Measurements from ENCODE around the gene CC2D2A.
"Not testable (repeated sequence)": the region's sequence is repeated elsewhere in the genome, so short reads cannot be mapped to it uniquely, and the experiment has no call there.

Gene CC2D2A

DNA sequence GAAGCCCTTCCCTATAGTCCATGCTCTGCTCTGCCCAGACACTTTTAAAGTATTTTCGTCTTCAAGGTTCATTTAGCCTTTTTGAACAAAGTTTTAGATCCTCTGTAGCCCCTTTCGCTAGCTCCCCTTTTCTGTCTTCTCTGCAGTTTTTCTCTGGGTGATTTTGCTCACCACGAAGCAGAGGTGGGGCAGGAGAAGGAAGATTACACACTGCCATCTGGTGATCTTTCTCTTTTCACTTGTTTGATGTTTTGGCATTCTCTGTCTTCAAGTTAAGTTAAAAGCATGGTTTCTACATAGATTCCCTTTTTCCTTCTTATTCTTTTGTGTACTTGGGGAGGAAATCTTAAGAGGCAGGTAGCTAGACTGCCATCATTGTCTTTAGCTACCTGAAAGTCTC, 43.9 kb downstream of the CC2D2A start:
- DNase-seq (ENCODE audit: low read depth in 2 of 3, low spot score in 2 of 3): no peak

DNA sequence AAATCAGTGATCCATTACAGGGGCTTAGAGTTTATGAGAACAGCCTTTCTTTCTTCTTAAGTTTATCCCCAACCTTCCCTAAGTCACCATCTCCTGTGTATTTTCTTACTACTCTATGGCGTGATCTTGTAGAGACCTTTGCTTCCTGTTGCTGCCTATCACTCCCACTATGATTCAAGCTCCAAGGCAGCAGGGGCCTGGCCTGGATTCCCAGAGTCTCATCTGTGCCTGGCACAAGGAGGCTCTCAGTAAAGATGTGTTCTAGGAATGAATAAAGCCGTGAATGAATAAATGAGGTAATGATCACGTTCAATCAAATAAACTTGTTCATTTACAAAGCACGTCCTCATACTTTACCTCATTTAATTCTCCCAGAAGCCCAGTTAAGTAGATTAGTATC, 45.4 kb downstream of the CC2D2A start:
- no peak for DNase-seq (ENCODE audit: low read depth in 2 of 3, low spot score in 2 of 3)

DNA sequence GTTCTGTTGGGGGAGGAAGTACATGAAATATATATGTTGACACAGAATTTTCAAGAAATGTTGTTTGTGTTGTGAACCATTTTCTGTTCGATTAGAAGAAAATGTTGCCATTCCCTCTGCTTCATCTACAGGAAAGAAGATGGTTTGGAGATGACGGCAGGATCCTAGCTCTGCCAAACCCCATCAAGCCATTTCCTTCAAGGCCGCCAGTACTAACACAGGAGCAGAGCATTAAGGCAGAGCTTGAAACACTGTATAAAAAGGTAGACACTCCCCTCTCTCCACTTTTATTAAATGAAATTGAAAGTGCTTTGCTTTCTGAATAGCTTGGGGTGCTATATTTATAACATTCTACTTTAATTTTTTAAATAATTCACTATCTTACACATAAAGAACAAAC, 46.8 kb downstream of the CC2D2A start:
- no peak for DNase-seq (ENCODE audit: low read depth in 2 of 3, low spot score in 2 of 3)

DNA sequence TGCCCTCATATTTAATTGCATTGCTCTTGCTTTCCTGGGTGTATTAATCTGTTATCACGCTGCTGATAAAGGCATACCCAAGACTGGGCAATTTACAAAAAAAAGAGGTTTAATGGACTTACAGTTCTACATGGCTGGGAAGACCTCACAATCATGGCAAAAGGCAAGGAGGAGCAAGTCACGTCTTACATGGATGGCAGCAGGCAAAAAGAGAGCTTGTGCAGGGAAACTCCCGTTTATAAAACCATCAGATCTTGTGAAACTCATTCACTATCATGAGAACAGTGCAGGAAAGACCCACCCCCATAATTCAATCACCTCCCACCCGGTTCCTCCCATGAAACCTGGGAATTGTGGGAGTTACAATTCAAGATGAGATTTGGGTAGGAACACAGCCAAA, 48.0 kb downstream of the CC2D2A start:
- not testable (repeated sequence) for DNase-seq (ENCODE audit: low read depth in 2 of 3, low spot score in 2 of 3)

DNA sequence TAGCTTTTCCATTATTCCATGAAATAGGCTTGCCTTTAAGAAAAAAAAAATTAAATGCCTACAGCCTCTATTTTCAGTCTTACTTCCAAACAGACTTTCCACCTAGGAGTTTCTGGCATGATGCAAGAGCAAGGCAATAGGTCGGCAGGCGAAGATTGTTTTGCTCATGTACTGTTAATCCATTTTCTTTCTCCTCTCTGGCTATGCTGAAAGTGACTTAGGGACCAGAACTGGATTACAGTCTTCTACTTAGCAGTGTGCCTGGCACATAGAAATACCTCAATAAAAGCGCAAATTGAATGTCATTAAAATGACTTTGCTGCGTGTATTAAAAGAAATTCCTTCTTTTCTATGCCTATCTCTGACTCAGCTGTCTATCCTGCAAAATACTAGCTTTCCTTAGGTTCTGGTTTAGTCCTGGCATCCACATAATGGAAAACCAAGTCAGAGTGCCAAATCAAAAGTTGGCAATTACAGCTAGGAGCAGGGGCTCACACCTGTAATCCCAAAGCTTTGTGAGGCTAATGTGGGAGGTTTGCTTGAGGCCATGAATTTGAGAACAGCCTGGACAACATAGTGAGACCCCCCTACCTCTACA, 51.9 kb downstream of the CC2D2A start:
- DNase-seq (ENCODE audit: low read depth in 2 of 3, low spot score in 2 of 3): no peak

DNA sequence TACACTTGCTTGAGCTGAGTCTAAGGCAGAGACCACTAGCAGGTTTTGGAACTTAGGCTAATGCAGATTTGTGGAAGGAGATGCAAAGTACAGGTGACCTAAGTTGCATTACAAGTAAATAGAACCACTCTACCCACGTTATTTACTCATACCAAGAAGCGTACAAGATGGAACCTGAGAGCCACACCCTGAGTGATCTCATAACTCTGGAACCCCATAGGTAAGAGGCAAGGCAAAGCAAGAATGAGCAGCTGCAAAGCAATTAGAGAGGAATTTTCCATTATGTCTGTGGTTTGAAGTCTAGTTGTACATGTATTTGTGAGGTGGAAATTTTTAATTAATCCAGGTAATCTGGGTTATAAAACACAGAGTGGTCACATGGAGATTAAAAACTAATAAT, 55.4 kb downstream of the CC2D2A start:
- DNase-seq (ENCODE audit: low read depth in 2 of 3, low spot score in 2 of 3): no peak

DNA sequence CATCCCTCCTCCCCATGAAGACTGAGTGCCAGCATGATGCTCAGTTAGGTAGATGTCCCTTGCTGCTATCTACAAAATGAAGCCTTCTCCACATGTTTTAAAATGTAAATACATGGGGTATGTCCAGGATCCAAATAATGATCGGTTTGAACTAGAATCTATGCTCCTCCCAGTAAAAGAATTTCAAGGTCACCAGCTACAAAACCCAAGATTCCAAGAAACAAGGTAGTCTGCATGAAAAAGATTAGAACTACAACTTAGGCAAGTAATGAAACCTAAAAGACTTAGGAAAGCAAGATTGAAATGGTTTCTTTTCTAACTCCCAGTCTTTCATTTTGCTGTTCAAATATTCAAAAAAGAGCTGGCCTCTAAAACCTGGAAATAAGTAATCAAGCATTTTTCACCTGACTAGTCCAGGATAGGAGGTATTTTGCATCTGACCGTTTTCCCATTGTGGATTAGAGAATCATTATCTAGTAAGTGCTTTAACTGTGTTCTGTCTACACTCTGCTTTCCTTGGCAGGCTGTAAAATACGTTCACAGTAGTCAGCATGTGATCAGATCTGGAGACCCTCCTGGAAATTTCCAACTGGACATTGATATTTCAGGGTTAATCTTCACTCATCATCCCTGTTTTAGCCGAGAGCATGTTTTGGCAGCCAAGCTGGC, 57.4 kb downstream of the CC2D2A start:
- no peak for DNase-seq (ENCODE audit: low read depth in 2 of 3, low spot score in 2 of 3)

DNA sequence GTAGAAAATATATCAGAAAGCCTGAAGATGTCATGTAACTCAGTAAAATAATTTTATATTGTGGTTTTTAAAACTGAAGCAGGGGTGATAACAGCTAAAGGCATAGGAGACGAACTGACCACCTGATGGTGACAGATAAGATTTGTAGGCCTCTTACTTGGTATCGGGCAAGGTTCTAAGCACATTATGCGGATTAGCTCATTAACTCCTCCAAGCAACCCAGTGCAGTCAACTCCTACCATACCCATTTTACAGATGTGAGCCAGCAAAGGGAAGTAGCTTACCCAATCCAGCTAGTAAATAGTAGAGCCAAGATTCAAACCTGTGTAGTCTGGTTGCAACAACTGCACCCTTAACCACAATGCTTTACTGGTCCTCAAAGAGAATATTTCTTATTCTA, 62.1 kb downstream of the CC2D2A start:
- no peak for DNase-seq (ENCODE audit: low read depth in 2 of 3, low spot score in 2 of 3)

DNA sequence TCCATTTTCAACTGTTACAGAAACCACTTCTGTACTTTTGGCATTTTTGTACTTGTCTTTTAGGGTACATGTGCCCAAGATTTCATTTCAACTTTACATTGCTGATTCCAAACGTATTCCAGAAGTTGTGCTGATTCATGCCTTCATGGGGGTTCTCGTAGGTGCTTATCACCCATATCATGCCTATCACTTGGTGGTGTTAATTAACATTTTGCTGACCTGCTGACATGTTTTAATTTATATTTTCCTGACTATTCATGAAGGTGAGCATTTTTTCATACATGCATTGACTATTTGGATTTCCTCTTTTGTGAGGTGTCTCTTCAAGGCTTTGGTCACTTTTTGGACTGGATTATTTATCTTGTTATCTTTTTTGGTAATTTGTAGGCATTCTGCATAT, 64.1 kb downstream of the CC2D2A start:
- no peak for DNase-seq (ENCODE audit: low read depth in 2 of 3, low spot score in 2 of 3)

DNA sequence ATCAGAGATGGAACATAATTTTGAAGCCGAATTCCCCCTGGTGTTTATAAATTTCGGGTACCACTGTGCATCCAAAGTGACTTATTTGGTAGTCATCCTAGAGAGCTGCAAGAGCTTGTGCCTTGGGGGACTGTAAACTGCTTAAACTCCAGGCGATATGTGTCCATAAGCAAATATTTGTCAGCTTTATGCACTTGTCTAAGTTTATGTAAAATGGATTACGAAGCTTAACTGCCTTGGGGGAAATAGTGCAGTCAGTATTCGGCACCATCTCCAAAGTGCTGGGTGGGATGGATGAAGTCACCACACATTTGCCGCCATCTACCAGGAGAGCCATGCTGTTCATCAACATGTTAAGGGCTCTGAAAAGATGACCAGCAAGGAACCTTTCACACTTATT, 65.9 kb downstream of the CC2D2A start:
- DNase-seq (ENCODE audit: low read depth in 2 of 3, low spot score in 2 of 3): no peak

DNA sequence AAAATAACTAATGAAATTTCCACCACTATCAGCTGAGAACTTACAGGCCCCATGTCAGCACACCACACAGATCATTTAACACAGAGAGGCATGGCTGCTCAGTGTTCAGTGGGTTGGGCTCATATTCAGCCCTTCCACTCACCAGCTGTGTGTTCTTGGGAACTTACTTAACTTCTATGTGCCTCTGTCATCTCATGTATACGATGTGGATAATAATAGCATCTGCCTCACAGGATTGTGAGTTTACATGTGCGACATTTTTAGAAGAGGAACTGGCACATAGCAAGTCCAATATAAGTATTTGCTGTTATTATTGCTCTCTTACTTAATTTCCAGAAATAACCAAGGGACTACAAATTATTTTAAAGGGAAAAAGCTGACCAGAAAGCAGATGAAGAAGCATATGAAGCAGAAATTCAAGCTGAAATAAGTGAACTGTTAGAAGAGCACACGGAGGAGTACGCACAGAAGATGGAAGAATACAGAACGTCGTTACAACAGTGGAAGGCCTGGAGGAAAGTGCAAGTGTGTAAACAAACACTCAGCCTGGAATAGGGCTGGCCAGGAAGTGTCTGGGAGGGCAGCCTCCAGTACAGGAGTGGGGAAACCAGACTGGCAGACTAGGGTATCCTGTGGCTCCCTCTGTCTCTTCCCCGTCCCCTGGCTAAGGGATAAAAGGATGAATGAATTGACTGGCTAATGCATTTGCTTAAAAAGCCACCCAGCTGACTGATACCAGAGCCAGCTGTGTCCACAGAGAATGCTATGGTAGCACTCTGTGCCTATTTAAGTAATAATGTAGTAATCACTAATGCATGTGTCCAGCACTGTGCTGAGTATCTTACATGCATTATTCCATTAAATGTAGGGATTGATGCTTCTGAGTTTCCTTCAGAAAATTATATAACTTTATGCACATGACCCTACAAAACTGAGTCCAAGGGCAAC, 67.1 kb downstream of the CC2D2A start:
- DNase-seq (ENCODE audit: low read depth in 2 of 3, low spot score in 2 of 3): no peak

DNA sequence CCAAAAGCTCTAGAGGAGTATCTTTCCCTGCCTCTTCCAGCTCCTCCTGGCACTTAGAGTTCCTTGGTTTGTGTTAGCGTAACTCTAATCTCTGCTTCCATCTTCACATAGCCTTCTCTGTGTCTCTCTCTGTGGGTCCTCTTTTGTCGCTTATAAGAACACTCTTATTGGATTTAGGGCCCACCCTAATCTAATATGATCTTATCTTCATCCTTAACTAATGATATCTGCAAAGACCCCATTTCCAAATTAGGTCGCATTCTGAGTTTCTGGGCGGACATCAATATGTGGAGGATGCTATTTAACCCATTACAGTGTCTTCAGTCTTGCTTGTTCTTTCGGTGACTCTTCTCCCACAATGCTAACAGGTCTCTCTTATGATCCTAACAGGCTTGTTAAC, 72.3 kb downstream of the CC2D2A start:
- DNase-seq (ENCODE audit: low read depth in 2 of 3, low spot score in 2 of 3): no peak

DNA sequence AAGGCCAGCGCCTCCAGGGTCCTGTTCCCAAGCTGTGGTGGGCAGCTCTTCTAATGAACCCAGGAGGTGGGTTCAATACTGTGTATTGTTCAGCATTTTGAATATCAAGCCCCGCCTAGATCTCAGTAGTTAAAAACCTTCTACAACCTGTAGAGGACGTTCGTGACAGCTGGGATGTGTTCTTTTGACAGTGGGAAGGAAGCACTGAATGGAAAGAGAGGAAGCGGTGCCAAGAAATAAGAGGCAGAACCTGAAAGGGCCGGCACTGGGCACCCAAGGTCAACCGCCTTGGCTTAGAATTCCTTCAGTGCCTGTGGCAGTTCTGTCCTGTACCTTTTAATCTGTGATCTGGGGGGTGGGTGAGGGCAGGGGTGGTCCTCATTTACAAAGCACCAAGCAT, 73.1 kb downstream of the CC2D2A start:
- no peak for DNase-seq (ENCODE audit: low read depth in 2 of 3, low spot score in 2 of 3)

DNA sequence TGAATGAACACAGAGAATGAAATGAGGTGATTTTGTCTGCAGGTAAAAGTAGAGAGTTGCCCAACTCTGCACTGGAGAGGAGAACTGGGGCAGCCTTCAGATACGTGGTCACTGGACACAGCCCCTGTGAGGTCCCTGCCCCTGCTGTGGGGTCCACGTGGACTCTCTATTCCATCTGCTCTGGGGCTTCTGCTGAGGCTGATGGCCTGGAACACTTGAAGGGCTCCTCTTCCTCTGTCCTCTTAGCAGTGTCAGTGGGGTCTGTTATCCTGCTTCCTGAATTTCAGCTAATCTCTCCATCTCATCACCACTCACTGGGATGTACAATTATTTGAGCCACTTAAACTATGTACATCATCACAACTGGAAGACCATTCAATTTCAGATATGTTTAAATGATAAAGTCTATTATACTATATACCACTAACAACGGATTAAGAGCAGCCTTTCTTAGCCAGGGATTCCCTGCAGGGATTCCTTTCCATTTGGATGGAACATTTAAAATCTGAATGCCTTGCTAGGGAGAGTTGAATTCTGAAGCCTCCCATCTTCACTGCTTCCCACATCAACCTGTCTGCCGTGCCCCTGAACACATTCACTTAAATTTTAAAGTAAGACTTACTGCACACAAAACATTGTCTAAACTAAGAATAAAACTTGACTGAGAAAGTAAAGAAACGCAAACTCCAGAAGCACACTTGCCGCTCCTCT, 74.0 kb downstream of the CC2D2A start:
- DNase-seq (ENCODE audit: low read depth in 2 of 3, low spot score in 2 of 3): no peak

DNA sequence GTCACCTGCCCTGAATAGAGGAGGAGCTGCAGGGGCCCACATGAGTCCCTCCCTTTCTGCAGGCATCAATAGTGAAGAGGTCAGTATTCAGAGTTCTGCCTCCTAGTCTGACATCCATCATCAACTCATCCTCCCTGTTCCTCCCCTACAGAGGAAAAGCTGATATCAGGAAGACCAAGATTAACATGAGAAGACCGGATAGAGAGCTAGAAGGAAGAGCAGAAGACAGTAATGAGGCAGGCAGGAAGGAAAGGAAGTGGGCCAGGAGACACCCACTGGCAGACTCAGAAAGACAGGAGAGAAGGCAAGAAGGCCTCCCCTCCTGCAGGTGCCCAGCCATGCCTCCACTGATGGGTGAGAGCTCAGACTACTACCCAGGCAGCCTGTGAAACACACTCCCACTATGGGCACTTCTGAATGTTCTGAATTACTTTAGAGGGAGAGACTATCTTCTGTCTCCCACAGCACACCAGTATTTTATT, 74.6 kb downstream of the CC2D2A start:
- no peak for DNase-seq (ENCODE audit: low read depth in 2 of 3, low spot score in 2 of 3)

DNA sequence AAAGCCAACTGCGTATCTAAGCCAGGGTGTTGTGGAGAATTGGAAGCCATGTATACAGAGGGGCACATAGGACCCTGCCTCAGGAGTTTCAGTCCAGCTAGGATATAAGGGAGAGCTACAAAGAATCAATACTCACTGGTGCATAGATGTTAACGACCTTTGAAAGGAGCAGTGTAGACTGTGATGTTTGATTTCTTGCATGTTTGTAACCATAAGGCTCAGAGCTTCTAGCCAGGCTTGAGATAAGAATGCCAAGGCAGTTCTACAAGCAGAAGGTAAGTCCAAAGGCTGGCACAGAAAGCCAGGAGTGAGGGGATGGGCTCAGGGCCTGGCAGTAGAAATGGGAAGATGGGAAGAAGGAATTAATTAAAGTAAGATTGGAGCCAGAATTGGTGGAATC, 75.7 kb downstream of the CC2D2A start:
- DNase-seq (ENCODE audit: low read depth in 2 of 3, low spot score in 2 of 3): no peak

DNA sequence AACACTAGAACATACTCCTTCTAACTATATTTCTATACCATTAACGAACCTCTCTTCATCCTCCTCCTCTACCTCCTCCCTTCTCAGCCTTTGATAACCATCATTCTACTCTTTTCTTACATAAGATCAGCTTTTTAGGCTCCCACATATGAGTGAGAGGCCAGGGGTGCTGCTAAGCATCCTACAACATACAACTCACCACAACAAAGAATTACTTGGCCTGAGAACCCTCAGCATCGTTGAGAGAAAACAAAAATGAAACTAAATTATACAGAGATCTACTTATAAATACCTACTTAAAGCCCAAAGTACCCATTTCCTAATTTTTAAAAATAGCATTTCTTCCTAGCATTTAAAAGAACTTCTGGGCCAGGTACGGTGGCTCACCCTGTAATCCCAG, 77.7 kb downstream of the CC2D2A start:
- no peak for DNase-seq (ENCODE audit: low read depth in 2 of 3, low spot score in 2 of 3)

DNA sequence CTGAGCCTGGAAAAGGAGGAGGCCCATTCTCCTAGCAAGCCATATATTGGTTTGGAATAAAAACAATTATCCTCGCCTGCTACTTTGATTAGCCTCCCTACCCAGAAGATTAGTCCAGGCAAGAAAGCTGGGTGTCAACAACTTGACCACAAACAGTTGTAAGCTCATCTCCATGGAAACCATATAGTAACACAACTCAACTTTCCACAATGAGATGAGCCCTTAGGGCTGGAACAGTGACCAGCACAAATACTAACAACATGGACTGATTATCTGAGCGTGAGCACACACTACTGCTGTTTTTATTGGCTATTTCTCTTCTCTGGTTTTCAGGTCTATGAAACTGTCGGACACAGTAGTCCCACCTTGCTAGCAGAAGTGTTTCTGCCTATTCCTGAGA, 80.8 kb downstream of the CC2D2A start:
- DNase-seq (ENCODE audit: low read depth in 2 of 3, low spot score in 2 of 3): no peak

DNA sequence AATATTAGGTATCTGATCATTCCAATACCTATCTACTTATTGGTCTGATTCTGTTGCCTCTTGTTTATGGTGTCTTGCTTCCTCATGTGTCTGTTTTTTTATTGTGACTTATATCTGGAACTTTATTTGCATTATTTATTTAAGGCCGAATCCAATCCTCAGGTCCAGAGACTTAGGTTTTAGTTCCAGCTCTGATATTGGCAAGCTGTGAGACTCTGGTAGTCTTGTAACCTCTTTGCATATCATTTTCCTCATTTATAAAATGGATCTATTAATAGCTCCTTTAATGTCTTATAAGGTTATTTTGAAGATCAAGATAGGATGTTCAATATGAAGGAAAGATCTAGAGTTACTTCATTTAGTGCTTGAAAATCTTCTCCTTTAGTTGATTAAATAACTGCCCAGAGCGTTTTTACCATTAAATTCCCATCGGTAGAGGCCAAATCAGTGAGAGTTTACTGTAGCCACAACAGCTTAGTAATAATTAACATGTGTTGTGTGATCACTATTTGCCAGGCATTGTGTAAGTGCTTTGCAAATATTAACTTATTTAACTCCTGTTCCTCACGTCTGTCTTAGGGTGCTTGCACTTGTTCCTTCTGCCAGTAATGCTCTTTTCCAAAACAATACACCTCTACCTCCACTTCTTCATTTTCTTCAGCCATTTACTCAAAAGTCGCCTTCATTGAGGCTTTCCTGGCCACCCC, 82.2 kb downstream of the CC2D2A start:
- no peak for DNase-seq (ENCODE audit: low read depth in 2 of 3, low spot score in 2 of 3)

DNA sequence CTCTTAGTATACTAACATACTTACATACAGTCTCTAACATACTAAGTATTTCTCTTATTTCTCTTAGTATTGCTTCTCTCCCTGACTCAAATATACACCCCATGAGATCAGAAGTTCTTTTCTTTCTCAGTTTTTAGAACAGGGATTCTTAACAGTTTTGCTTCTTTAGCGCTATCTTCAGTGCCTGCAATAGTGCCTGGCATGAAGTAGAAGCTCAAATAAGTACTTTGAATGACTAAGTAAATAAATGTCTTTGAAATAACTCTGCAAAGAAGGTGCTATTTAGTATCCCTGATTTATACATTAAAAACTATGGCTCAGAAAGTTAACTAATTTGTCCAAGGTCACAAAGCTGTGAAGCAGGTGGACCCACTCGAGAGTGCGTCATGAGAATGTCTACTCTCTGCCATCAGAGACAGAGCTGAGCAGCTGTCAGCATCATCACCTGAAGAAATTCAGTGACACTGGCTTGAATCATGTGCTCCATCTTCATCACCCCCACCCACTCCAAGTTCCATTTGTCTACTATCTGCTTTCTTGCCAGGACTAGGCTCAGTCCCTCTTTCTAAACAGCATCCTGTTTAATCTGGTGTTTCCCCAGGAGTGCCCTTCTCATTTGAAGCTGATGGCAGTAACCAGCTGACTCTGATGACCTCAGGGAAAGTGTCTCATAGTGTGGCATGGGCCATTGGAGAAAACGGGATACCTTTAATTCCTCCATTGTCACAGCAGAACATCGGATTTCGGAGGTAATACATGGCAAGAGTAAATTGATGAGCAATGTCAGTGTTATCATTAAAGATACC, 83.1 kb downstream of the CC2D2A start:
- no peak for DNase-seq (ENCODE audit: low read depth in 2 of 3, low spot score in 2 of 3)
